ENCODE data around the gene NFKB1. TPM values are rescaled to one million over a fixed set of nuclear protein-coding genes. Genes with fewer than 3 reads are reported as not detected.
"Not testable (repeated sequence)": the region's sequence is repeated elsewhere in the genome, so short reads cannot be mapped to it uniquely, and the experiment has no call there.

NFKB1 gene
- total RNA-seq, 1 donor from 2014 or later, result 32.2 TPM

- no peak for DNase-seq
These were observed 99.5 kb downstream of the NFKB1 start for GRCh38 chr4:102600689-102601088.

- no peak for DNase-seq
These were observed 100.5 kb downstream of the NFKB1 start for GRCh38 chr4:102601586-102602227.

- no peak for DNase-seq
These were observed 103.2 kb downstream of the NFKB1 start for GRCh38 chr4:102604222-102604940.

GRCh38 chr4:102606261-102606660 is 105.1 kb downstream of the NFKB1 start:
- no peak for DNase-seq

- no peak for DNase-seq
These were observed 105.8 kb downstream of the NFKB1 start for GRCh38 chr4:102606846-102607450.

GRCh38 chr4:102608190-102608589 is 107.0 kb downstream of the NFKB1 start:
- no peak for DNase-seq

GRCh38 chr4:102610007-102610406 is 108.8 kb downstream of the NFKB1 start:
- no peak for DNase-seq

- DNase-seq, result no peak
These were observed 109.3 kb downstream of the NFKB1 start for GRCh38 chr4:102610476-102610875.

GRCh38 chr4:102612210-102612609 is 111.1 kb downstream of the NFKB1 start:
- peak; percentile 45 for DNase-seq

- DNase-seq, result peak; percentile 27
These were observed 111.7 kb downstream of the NFKB1 start for GRCh38 chr4:102612824-102613366.

GRCh38 chr4:102614801-102615200 is 113.6 kb downstream of the NFKB1 start:
- no peak for DNase-seq

GRCh38 chr4:102616636-102617035 is 115.5 kb downstream of the NFKB1 start:
- peak; percentile 62 for DNase-seq

GRCh38 chr4:102619021-102619420 is 117.9 kb downstream of the NFKB1 start:
- not testable (repeated sequence) for DNase-seq

- not testable (repeated sequence) for DNase-seq
These were observed 118.8 kb downstream of the NFKB1 start for GRCh38 chr4:102619776-102620631.

GRCh38 chr4:102620697-102621497 is 119.7 kb downstream of the NFKB1 start:
- peak; percentile 79 for DNase-seq

- peak; percentile 76 for DNase-seq
These were observed 122.5 kb downstream of the NFKB1 start for GRCh38 chr4:102623622-102624021.

- DNase-seq, result no peak
These were observed 123.3 kb downstream of the NFKB1 start for GRCh38 chr4:102624505-102624904.

- DNase-seq, result no peak
These were observed 124.2 kb downstream of the NFKB1 start for GRCh38 chr4:102625232-102625930.

GRCh38 chr4:102627831-102628523 is 126.8 kb downstream of the NFKB1 start:
- DNase-seq, result no peak

GRCh38 chr4:102629673-102630072 is 128.5 kb downstream of the NFKB1 start:
- no peak for DNase-seq
